HG02588 (cell line): ENCODE measurements around the gene CTNNBL1.

ENCODE experiments used
- ATAC-seq: cut with Tn5 transposase; IDR thresholded peaks from one replicate; pipeline ENCODE4 v1.9.1; 2021; ENCODE audit warnings: mild to moderate bottlenecking, moderate library complexity; ENCODE audit not compliant: unreplicated experiment

Gene CTNNBL1

DNA sequence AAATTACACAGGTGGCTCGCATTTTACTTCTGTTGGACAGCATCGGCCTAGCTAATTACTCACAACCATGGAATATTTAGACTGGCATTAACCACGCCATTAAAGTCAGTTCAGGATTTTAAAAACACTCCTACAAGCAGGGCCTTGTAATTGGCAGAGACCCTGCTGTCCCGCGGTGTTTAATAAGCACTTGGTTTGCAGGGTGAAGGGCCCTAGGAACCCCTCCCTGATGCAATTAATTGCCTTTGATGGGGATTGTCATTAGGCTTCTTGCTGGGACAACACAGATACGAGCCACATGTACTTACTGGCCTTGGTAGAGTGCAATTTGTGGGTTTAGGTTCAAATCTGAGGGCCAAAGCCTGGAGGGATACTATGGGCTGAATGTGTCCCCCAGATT lies 201.3 kb downstream of the CTNNBL1 start:
- no peak for ATAC-seq

DNA sequence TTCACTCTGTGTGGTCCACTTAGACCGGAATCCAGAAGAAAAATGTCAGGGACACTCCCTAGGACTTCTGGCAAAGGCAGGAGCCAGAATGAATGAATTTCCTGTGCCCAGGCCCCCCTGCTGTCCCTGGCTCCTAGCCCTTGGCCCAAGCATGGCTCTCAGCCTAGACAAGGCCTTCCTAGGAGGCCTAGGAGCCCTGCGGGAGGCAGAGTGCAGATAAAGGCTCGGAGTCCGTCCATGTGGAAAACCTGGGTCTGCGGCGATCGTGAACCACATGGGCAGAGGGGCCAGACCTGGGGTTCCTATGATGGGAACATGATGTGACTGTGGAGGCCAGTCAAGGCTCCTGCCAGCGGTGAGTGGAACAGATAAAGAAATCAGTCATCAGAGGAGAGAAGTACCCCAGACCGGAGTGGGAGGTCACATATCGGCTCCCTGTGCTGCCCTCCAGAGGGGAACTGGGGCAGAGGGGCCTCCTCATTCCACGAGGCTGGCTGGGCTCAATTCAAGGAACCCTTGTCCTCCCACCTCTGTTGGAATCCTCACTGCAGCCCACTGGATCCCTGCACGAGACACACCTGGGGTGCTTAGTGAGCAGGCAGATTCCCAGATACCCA lies 203.2 kb downstream of the CTNNBL1 start:
- no peak for ATAC-seq

GRCh38 chr20:37898233-37899104 lies 204.6 kb downstream of the CTNNBL1 start:
- ATAC-seq = no peak

- ATAC-seq = no peak
Measured at GRCh38 chr20:37899105-37900045, 205.5 kb downstream of the CTNNBL1 start.

DNA sequence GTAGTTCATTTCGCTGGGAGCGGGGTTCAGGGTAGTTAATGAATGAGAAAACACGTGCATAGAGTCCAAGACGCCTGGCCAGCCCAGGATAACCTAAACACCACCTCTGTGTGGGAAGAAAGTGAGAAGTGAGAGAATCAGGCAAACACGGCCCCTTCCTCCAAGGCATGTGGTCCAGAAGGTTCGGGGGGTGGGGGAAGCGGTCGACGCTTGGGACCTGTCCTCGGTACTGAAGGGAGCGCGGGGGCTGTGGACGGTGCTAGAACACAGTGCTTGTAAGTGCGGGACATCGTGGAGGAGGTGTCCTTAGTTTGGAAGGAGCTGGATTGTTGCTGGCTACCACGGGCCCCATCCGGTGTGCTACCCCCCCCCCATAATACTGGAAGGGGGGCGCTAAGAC lies 207.4 kb downstream of the CTNNBL1 start:
- no peak for ATAC-seq

DNA sequence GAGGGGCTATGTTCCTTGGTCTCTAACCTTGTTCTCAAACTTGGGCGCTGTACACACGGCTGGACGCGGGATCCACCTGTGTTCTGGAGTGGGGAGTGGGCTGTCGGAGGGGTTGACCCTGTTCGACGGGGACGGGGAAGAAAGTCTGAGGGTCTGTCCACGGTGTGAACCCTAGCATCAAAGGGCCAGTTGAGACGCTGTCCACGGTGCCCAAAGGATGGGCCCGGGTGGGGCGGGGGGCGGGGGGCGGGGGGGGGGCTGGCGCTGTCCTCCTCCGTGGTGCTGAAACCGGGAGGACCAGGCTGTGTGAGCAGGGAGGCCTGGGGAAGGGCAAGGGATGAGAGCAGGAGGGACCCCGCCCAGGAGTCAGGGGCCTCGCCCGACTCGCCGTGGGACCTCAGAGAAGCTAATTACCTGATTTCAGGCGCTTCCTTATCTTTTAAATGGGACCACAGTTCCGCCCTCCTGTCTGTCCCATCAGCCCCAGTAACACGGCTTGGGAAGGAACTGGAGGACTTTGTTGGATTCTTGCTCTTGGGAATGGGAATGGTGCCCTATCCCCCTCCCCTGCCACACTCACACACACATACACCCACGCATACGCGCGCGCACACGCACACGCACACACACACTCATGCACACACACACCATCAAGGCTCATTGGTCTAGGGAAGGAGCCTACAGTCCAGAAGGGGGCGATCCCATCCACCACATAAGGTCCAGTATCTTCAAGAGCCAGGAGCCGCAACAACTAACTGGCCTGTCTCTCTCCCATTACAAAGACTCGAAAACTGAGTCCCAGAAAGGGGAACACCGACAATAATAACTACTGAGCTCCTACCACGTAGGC lies 208.0 kb downstream of the CTNNBL1 start:
- no peak for ATAC-seq

DNA sequence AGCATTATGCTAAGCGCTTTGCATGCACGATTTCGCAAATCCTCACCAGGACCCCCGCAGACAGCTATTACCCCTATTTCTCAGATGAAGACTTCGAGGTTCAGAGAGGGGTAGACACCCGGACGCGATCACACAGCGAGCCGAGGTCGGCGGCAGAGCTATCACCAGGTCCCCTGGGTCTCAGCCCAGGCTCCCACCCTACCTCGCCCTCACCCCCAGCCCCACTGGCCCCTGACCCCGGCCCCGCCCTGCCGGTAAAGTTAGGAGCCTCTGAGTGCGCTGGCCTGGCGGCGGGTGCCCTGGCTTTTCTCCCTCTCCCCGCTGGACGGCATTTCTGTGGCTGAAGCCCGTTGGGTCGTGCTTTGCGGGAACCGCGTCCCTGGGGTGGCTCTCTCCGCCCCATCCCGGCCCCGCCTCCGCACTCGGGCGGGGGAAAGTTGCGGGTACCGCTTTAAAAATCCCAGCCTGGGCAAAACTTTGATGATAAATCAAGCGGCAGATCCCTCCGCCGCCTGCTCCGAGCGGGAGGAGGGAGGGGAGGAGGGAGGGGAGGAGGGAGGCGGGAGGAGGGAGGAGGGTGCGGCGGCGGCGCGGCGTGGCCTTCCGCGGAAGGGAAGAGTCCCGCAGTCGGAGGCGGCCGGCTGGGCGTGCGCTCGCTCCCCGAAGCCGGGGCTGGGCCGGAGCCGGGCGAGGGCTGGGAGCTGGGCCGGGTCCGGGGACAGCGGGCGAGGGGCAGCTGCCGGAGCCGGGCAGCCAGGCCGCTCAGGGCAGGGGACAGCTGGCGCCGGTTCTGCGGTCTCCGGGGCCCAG lies 208.9 kb downstream of the CTNNBL1 start, which contains the start of gene VSTM2L:
Gene VSTM2L (plus strand): TSS at position 624 of the 810 bp plus-strand sequence. CDS start 224 bp downstream, outside the sequence.
- no peak for ATAC-seq

DNA sequence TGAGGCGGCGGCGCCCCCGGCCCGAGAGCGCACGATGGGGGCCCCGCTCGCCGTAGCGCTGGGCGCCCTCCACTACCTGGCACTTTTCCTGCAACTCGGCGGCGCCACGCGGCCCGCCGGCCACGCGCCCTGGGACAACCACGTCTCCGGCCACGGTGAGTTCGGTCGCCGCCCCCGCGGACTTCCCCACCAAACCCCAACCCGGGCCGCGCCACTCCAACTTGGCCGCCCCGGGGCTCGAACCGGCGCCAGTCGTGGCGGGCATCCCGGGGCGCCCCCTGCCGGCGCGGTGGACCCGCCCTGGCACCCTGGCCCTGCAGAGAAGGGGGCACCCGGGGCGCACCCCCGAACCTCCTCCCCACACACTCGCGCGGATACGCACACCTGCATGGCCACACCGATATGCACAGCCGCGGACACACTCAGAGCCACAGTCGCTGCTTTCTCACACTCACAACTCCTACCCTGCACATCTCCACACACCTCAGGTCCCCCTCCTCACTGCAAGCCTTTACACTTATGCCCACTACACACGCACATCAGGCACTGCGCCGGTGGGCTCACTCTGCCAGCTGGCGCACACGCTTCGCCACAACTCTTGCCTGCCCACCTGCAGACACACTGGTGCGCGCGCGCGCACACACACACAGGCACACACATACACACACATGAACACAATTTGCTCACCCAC lies 209.6 kb downstream of the CTNNBL1 start:
- no peak for ATAC-seq

GRCh38 chr20:37904008-37904642 lies 210.3 kb downstream of the CTNNBL1 start:
- ATAC-seq = no peak

- ATAC-seq = no peak
Measured at GRCh38 chr20:37904845-37905373, 211.1 kb downstream of the CTNNBL1 start.

GRCh38 chr20:37905671-37906613 lies 212.1 kb downstream of the CTNNBL1 start:
- no peak for ATAC-seq

DNA sequence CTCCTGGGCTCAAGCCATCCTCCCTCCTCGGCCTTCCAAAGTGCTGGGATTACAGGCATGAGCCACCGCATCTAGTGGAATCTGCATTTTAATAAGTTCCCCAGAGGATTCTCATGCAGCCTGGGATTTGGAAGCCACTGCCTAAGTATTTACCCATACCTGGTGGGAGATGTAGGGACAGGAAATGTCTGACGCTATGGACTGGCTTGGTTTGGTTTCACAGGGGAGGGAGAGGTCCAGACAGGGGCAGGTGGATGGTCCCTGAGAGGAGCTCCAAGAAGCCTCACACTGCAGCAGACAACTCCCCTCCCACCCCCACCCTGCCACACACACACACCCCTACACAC lies 213.5 kb downstream of the CTNNBL1 start:
- ATAC-seq = no peak

DNA sequence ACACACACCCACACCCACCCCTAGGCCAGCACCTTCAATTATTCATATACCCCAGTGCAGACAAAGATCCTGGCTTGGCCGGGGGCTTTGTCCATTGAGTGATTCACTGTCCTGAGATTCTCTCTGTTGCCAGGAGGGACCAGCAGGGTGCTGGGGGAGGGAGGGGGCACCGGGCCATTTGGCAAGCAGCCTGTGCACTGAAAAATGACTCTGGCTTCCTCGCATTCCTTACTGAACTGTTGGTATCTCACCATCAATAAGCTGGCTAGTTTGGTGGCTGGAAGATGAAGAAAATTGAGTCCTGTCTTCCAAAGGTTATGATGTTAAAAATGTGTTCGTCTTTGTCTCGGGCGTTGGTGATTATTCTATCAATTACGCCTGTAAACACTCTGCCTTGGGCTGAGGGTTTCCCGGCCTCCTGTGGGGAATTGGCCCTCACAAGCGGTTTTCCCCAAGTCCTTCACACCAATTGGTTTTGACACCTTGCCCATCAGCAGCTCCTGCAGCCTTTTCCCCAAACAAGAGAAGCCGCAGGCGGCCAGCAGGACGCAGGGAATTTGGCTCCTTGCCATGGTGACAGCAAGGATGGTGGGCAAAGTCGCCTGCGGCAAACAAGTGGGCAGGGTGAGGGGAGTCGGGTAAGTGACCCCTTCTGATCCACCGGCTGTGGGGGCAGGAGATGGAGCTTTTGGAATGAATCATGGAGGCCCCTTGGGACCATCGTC lies 214.0 kb downstream of the CTNNBL1 start:
- no peak for ATAC-seq

DNA sequence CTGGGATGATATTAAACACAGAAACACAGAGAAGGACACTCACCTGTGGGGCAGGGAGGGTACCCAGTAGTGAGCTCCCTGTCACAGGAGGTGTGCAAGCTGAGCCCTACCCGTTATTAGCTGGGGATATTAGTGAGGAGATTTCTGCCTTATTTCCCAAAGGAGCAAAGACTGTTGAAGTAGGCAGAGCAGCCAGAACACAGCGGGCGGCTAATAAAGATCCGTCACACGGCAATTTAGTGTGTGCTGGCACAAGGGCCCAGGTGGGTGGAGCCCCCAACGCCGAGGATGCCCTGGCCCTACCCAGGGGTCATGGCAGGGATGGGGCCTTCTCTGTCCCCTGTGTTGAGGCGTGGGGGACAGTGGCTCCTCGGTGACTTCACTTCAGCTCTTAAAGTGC lies 217.4 kb downstream of the CTNNBL1 start:
- ATAC-seq = no peak

DNA sequence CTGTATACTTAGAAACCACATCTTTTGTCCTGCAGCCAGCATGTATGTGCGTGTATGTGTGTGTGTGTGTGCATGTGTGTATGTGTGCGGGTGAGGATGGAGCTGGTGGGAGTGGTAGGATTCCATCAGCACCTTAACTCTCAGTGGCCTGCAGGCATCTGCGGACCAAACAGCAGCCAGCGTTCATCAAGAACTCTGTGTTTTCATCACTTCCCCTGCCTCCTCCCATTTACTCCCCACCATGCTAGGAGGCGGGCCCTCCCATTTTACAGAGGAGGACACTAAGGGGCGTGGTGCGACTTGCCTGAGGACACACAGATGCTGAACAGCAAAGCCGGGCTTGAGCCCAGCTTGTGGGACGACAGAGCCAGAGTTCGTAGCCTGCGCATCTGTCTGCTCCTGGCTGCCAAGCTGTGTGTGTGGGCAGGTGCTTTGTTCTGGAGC lies 218.0 kb downstream of the CTNNBL1 start:
- ATAC-seq = no peak

GRCh38 chr20:37912874-37913273 lies 219.0 kb downstream of the CTNNBL1 start:
- no peak for ATAC-seq
